ENCODE results near the gene CLDN1. TPM values are rescaled to one million over a fixed set of nuclear protein-coding genes. Genes with fewer than 3 reads are reported as not detected.

Gene CLDN1, protein sequence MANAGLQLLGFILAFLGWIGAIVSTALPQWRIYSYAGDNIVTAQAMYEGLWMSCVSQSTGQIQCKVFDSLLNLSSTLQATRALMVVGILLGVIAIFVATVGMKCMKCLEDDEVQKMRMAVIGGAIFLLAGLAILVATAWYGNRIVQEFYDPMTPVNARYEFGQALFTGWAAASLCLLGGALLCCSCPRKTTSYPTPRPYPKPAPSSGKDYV
- total RNA-seq = 0.14 and 0.39 TPM in 2 replicates
- long read RNA-seq = 0 reads

DNA sequence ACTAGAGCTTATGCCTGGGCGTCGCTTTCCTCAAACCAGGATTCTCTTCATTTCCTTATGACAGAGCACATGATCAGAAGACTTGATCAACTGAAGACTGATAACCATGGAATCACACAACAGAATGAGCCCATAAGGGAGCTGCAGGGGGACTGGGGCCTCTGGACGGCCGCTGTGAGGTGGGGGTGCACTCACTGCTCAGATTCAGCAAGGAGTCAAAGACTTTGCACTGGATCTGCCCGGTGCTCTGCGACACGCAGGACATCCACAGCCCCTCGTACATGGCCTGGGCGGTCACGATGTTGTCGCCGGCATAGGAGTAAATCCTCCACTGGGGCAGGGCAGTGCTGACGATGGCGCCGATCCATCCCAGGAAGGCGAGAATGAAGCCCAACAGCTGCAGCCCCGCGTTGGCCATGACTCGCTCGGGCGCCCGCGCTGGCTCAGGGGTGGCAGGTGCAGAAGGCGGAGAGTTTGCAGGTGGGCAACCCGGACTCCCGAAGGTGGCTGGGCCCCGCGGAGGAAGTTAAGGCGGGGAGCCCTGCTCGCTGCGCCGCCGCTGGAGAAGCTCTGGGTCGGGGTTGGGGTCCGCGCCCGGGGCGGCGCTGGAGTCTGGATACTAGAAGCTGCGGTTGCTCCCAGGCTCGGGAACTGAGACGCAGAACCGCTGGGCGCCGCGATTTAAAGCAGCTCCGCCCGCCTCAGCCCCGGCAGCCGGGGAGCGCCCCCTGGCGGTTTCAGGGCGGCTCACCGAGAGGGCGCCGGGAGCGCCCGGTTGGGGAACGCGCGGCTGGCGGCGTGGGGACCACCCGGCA is at the start of gene CLDN1:
CLDN1 (minus strand) TSS at position 658 of the 815 bp plus-strand sequence; CDS start at position 418, 240 bp downstream.
- H3K4me3 Mint-ChIP-seq = peak within 1 kb of the TSS; percentile 91
- H3K9me3 Mint-ChIP-seq = no peaks in the 10 kb centered on the region
- no peaks in the 10 kb centered on the region for H3K36me3 Mint-ChIP-seq (ENCODE audit: low read depth)
- peaks cover 52% of the 10 kb centered on the region for H3K27me3 Mint-ChIP-seq (ENCODE audit: low read depth)
- no peak within 1 kb of the TSS for H3K27ac Mint-ChIP-seq (ENCODE audit: unreplicated experiment)
- H3K4me1 Mint-ChIP-seq = peaks cover 13% of the 10 kb centered on the region
- TF ChIP-seq, protein P1, sequence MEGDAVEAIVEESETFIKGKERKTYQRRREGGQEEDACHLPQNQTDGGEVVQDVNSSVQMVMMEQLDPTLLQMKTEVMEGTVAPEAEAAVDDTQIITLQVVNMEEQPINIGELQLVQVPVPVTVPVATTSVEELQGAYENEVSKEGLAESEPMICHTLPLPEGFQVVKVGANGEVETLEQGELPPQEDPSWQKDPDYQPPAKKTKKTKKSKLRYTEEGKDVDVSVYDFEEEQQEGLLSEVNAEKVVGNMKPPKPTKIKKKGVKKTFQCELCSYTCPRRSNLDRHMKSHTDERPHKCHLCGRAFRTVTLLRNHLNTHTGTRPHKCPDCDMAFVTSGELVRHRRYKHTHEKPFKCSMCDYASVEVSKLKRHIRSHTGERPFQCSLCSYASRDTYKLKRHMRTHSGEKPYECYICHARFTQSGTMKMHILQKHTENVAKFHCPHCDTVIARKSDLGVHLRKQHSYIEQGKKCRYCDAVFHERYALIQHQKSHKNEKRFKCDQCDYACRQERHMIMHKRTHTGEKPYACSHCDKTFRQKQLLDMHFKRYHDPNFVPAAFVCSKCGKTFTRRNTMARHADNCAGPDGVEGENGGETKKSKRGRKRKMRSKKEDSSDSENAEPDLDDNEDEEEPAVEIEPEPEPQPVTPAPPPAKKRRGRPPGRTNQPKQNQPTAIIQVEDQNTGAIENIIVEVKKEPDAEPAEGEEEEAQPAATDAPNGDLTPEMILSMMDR (conservative IDR thresholded peaks at IDR 0.05) = peak; percentile 99
- DNase-seq (ENCODE audit: low read depth, low spot score) = peak; percentile 81

DNA sequence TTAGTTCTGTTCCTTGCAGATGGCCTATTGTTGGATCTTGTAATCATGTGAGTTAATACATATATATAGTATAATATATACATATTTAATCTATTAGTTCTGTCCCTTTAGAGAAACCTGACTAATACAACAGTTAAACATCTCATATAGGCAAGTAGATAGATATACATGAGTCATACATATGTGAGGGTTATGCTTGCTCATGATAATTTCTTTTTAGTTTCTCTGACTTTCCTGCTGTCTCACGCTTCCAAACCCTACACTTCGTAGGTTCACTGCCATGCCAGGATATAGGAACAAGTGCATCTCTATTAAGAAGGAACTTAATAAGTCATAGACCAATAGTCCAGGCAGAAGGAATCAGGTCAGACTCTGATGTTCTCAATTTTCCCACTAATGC is 48.9 kb upstream of the CLDN1 start:
- Mint-ChIP-seq H3K9me3 (no peaks in the 10 kb centered on the region), H3K36me3 (ENCODE audit: low read depth) (no peaks in the 10 kb centered on the region), H3K27ac (ENCODE audit: unreplicated experiment) (no peak overlapping the region), H3K4me1 (no peaks in the 10 kb centered on the region), H3K27me3 (ENCODE audit: low read depth) (no peaks in the 10 kb centered on the region), H3K4me3 (no peak overlapping the region)
- no peak for DNase-seq (ENCODE audit: low read depth, low spot score)
- TF ChIP-seq, protein P1 (conservative IDR thresholded peaks at IDR 0.05) = no peak

DNA sequence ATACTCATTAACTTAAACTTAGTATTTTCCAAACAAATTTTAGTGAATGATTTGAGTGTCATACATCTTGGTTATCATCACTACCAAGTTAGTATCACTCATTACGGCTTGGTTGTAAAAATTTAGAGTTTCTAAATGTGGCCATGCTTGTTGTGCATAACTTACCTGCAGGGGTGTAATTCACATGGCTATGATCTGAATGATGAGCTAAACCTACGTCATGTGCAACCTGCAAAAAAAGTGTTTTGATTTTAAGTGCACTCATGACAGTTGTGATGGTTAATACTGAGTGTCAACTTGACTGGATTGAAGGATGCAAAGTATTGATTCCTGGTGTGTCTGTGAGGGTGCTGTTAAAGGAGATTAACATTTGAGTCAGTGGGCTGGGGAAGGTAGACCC is 48.1 kb upstream of the CLDN1 start:
- DNase-seq (ENCODE audit: low read depth, low spot score) = no peak
- Mint-ChIP-seq H3K36me3 (ENCODE audit: low read depth) (no peaks in the 10 kb centered on the region), H3K9me3 (no peaks in the 10 kb centered on the region), H3K4me3 (no peak overlapping the region), H3K27me3 (ENCODE audit: low read depth) (no peaks in the 10 kb centered on the region), H3K4me1 (no peaks in the 10 kb centered on the region), H3K27ac (ENCODE audit: unreplicated experiment) (no peak overlapping the region)
- TF ChIP-seq, protein P1 (conservative IDR thresholded peaks at IDR 0.05) = no peak

- TF ChIP-seq, protein P1 (conservative IDR thresholded peaks at IDR 0.05) = no peak
- no peak for DNase-seq (ENCODE audit: low read depth, low spot score)
- H3K9me3 Mint-ChIP-seq = no peaks in the 10 kb centered on the region
- H3K4me1 Mint-ChIP-seq = no peaks in the 10 kb centered on the region
- no peaks in the 10 kb centered on the region for H3K27me3 Mint-ChIP-seq (ENCODE audit: low read depth)
- no peaks in the 10 kb centered on the region for H3K36me3 Mint-ChIP-seq (ENCODE audit: low read depth)
- H3K4me3 Mint-ChIP-seq = no peak overlapping the region
- H3K27ac Mint-ChIP-seq (ENCODE audit: unreplicated experiment) = no peak overlapping the region
These were observed 47.5 kb upstream of the CLDN1 start for GRCh38 chr3:190369668-190370295.

- no peaks in the 10 kb centered on the region for H3K27me3 Mint-ChIP-seq (ENCODE audit: low read depth)
- TF ChIP-seq, protein P1 (conservative IDR thresholded peaks at IDR 0.05) = no peak
- H3K36me3 Mint-ChIP-seq (ENCODE audit: low read depth) = no peaks in the 10 kb centered on the region
- no peaks in the 10 kb centered on the region for H3K4me1 Mint-ChIP-seq
- no peaks in the 10 kb centered on the region for H3K9me3 Mint-ChIP-seq
- no peak overlapping the region for H3K27ac Mint-ChIP-seq (ENCODE audit: unreplicated experiment)
- no peak for DNase-seq (ENCODE audit: low read depth, low spot score)
- no peak overlapping the region for H3K4me3 Mint-ChIP-seq
These were observed 46.6 kb upstream of the CLDN1 start for GRCh38 chr3:190368881-190369280.
